ENCODE data around the gene SLC38A4. TPM values are rescaled to one million over a fixed set of nuclear protein-coding genes. Genes with fewer than 3 reads are reported as not detected.

Gene SLC38A4
- polyA plus RNA-seq, 3 donors = not detected

GRCh38 chr12:46831335-46832129, 5.7 kb upstream of the SLC38A4 start:
- Mint-ChIP-seq H3K9me3 (peaks cover under 1 to 23% (median 10%) of the 10 kb centered on the region in 7 donors), H3K4me1 (peaks cover 14% of the 10 kb centered on the region), H3K27ac (no peak overlapping the region), H3K27me3 (ENCODE audit: low read depth in 3 of 3) (peaks cover 47 to 67% (median 59%) of the 10 kb centered on the region in 3 donors), H3K4me3 (peak overlapping the region; percentile 32 to 82), H3K36me3 (peaks cover 1 to 4% of the 10 kb centered on the region in 2 donors)
- Histone ChIP-seq H2AFZ (ENCODE audit: insufficient read depth, low read depth, low read length, poor library complexity, severe bottlenecking) (no peak overlapping the region), H3K4me3 (replicated peaks in 1 of 3; ENCODE audit: low read depth in 2 of 3, low read length in 3 of 3) (peak overlapping the region in 1 of 3 experiments; percentile 34), H3K9me3 (replicated peaks in 1 of 2; ENCODE audit: control insufficient read depth in 1 of 2, insufficient read depth in 1 of 2, low read length in 2 of 2) (peaks cover 0 to 17% of the 10 kb centered on the region in 2 donors), H3K4me1 (ENCODE audit: control insufficient read depth in 1 of 2, insufficient read depth in 2 of 2, low read length in 2 of 2) (no peaks in the 10 kb centered on the region), H3K9ac (ENCODE audit: insufficient read depth, low read length, poor library complexity, severe bottlenecking) (no peak overlapping the region), H3K36me3 (replicated peaks in 1 of 2; ENCODE audit: control insufficient read depth in 1 of 2, insufficient read depth in 2 of 2, low read length in 2 of 2) (no peaks in the 10 kb centered on the region), H3K4me2 (replicated peaks; ENCODE audit: extremely low read depth, low read length, poor library complexity, severe bottlenecking) (peak overlapping the region; percentile 37), H3K79me2 (ENCODE audit: insufficient read depth, low read length) (no peaks in the 10 kb centered on the region), H3K27me3 (ENCODE audit: control insufficient read depth in 2 of 2, insufficient read depth in 2 of 2, low read length in 2 of 2) (peaks cover 52 to 64% of the 10 kb centered on the region in 2 donors), H4K20me1 (ENCODE audit: insufficient read depth, low read length) (no peaks in the 10 kb centered on the region), H3K27ac (ENCODE audit: low read depth in 1 of 2, low read length in 2 of 2) (no peak overlapping the region)
- WGBS (ENCODE audit: insufficient coverage) = 2% methylated on average over 49 of the region's 53 CpGs
- intact Hi-C loops (cut with micrococcal nuclease) = no loop called here
- no peak for DNase-seq
- no peak for TF ChIP-seq CTCF (IDR thresholded peaks at IDR 0.05)

- intact Hi-C loops (cut with micrococcal nuclease) = no loop called here
- H3K27me3 ChIP-seq (ENCODE audit: control insufficient read depth in 2 of 2, insufficient read depth in 2 of 2, low read length in 2 of 2) = peaks cover 56 to 69% of the 10 kb centered on the region in 2 donors
- peaks cover 50 to 74% (median 58%) of the 10 kb centered on the region in 3 donors for H3K27me3 Mint-ChIP-seq (ENCODE audit: low read depth in 3 of 3)
- WGBS (ENCODE audit: insufficient coverage) = 7% methylated on average over 28 of the region's 28 CpGs
- peak overlapping the region; percentile 37 for H3K4me2 ChIP-seq (replicated peaks; ENCODE audit: extremely low read depth, low read length, poor library complexity, severe bottlenecking)
- DNase-seq = no peak
- H3K9me3 Mint-ChIP-seq = peaks cover 0 to 23% (median 11%) of the 10 kb centered on the region in 7 donors
- no peak for TF ChIP-seq CTCF (IDR thresholded peaks at IDR 0.05)
- H4K20me1 ChIP-seq (ENCODE audit: insufficient read depth, low read length) = no peaks in the 10 kb centered on the region
- no peak overlapping the region for H3K27ac Mint-ChIP-seq
- peak overlapping the region; percentile 32 to 82 for H3K4me3 Mint-ChIP-seq
- H3K4me1 Mint-ChIP-seq = peaks cover 16% of the 10 kb centered on the region
- H3K9ac ChIP-seq (ENCODE audit: insufficient read depth, low read length, poor library complexity, severe bottlenecking) = no peak overlapping the region
- no peaks in the 10 kb centered on the region for H3K79me2 ChIP-seq (ENCODE audit: insufficient read depth, low read length)
- H3K36me3 Mint-ChIP-seq = peaks cover 1 to 4% of the 10 kb centered on the region in 2 donors
- H3K4me3 ChIP-seq (replicated peaks in 1 of 3; ENCODE audit: low read depth in 2 of 3, low read length in 3 of 3) = peak overlapping the region in 1 of 3 experiments; percentile 34
- H3K36me3 ChIP-seq (replicated peaks in 1 of 2; ENCODE audit: control insufficient read depth in 1 of 2, insufficient read depth in 2 of 2, low read length in 2 of 2) = no peaks in the 10 kb centered on the region
- no peak overlapping the region for H2AFZ ChIP-seq (ENCODE audit: insufficient read depth, low read depth, low read length, poor library complexity, severe bottlenecking)
- no peak overlapping the region for H3K27ac ChIP-seq (ENCODE audit: low read depth in 1 of 2, low read length in 2 of 2)
- no peaks in the 10 kb centered on the region for H3K4me1 ChIP-seq (ENCODE audit: control insufficient read depth in 1 of 2, insufficient read depth in 2 of 2, low read length in 2 of 2)
- peaks cover 0 to 17% of the 10 kb centered on the region in 2 donors for H3K9me3 ChIP-seq (replicated peaks in 1 of 2; ENCODE audit: control insufficient read depth in 1 of 2, insufficient read depth in 1 of 2, low read length in 2 of 2)
These were observed 5.0 kb upstream of the SLC38A4 start for GRCh38 chr12:46830731-46831334.

Measured in CD14-positive monocyte (primary cell).